CD4-positive, alpha-beta T cell (primary cell): ENCODE results near the gene TIGD4. TPM values are rescaled to one million over a fixed set of nuclear protein-coding genes. Genes with fewer than 3 reads are reported as not detected.
A peak's percentile ranks its signal among the peaks of the same experiment; 100 is the strongest.

ENCODE experiments used
- ATAC-seq: fragments of 200-7000 bp; cut with Tn5 transposase; one replicate; pipeline ENCODE4 v1.10.0; 2022; ENCODE audit warnings: mild to moderate bottlenecking; ENCODE audit not compliant: poor library complexity
- CTCF ChIA-PET: fragments of 350-600 bp; sonication (Branson Sonifier 250); formaldehyde crosslinking; loops from one replicate; lab custom pipeline; 2021; ENCODE audit warnings: antibody characterized with exemption, inconsistent platforms; lab: Charles Lee
- POLR2A ChIA-PET: fragments of 350-600 bp; sonication (Branson Sonifier 250); formaldehyde crosslinking; loops from one replicate; lab custom pipeline; 2021; ENCODE audit warnings: antibody characterized with exemption, inconsistent platforms; lab: Charles Lee
- DNase-seq, 14 experiments: peaks; one replicate each; pipeline ENCODE4 v3.0.0-alpha.2; 2013 to 2020; ENCODE audit warnings: mixed read lengths in 2 of 14
- H3K27ac ChIP-seq, 2 donors: one replicate each; pipeline versions ENCODE4 v1.5.1 to v1.7.0; 2013; ENCODE audit warnings: low read length in 2 of 2, low read depth in 1 of 2, mild to moderate bottlenecking in 1 of 2
- H3K27me3 ChIP-seq, 2 experiments: 1 replicate in 1 of 2; 2 replicates in 1 of 2; pipeline versions ENCODE4 v1.6.1 to v1.7.0; 2013; ENCODE audit warnings: low read length in 2 of 2, control low read depth in 1 of 2, mild to moderate bottlenecking in 1 of 2, moderate library complexity in 1 of 2; ENCODE audit not compliant: insufficient read depth in 2 of 2, control insufficient read depth in 1 of 2
- H3K36me3 ChIP-seq: one replicate; pipeline ENCODE4 v1.6.1; 2013; ENCODE audit warnings: low read length, control low read depth; ENCODE audit not compliant: insufficient read depth
- H3K4me1 ChIP-seq: one replicate; pipeline ENCODE4 v1.6.1; 2013; ENCODE audit warnings: low read length, control low read depth; ENCODE audit not compliant: insufficient read depth
- H3K4me3 ChIP-seq: one replicate; pipeline ENCODE4 v1.5.1; 2013; ENCODE audit warnings: mild to moderate bottlenecking, low read length, moderate library complexity
- H3K9me3 ChIP-seq, 2 experiments: 1 replicate in 1 of 2; 2 replicates in 1 of 2; pipeline versions ENCODE4 v1.6.1 to v1.7.0; 2013; ENCODE audit warnings: low read length in 2 of 2, mild to moderate bottlenecking in 2 of 2, control low read depth in 1 of 2, moderate library complexity in 1 of 2; ENCODE audit not compliant: control insufficient read depth in 1 of 2, insufficient read depth in 1 of 2
- H3K27ac Mint-ChIP-seq: one replicate; pipeline ENCODE4 v1.8.0; 2020; ENCODE audit warnings: mixed read lengths
- H3K27me3 Mint-ChIP-seq: one replicate; pipeline ENCODE4 v1.8.0; 2021; ENCODE audit warnings: mixed read lengths
- H3K36me3 Mint-ChIP-seq: one replicate; pipeline ENCODE4 v1.8.0; 2021; ENCODE audit warnings: low read depth, mixed read lengths
- H3K4me1 Mint-ChIP-seq: one replicate; pipeline ENCODE4 v1.8.0; 2021; ENCODE audit warnings: low read depth, mixed read lengths
- H3K4me3 Mint-ChIP-seq: one replicate; pipeline ENCODE4 v1.8.0; 2020; ENCODE audit warnings: mild to moderate bottlenecking, mixed read lengths
- H3K9me3 Mint-ChIP-seq: one replicate; pipeline ENCODE4 v1.8.0; 2020; ENCODE audit warnings: mixed read lengths
- intact Hi-C, 2 experiments: fragments of 100-400 bp; cut with DNase I in 1 of 2; cut with micrococcal nuclease in 1 of 2; formaldehyde crosslinking; loops; one replicate each; pipeline versions ENCODE4 v1.15.1 to v1.9.0; 2023 to 2025; cut with DNase I, micrococcal nuclease
- total RNA-seq, 174 experiments: library from RNA in 2 of 174; stranded (reverse) in 2 of 174; gene quantifications; one replicate each; pipeline ENCODE4 v1.2.3 and lab custom pipeline; 2021 to 2026
- TF ChIP-seq, protein P1 (sequence below): fragments of 200-600 bp; IDR thresholded peaks from one replicate; pipeline ENCODE4 v1.8.0; 2022; ENCODE audit warnings: antibody characterized with exemption, mild to moderate bottlenecking

TIGD4 gene
- total RNA-seq, 2 experiments from 2014 or later: 0.22 TPM; not detected in 1

- CTCF ChIA-PET: no interaction called here
- H3K4me3 ChIP-seq: no peak overlapping the region
- intact Hi-C loops: loop anchor here in 1 of 2 experiments (5.0 kb wide), 2 partner anchors 332 to 1622 kb away; no protein-coding TSS in a partner anchor
- no peak for ATAC-seq
- H3K36me3 Mint-ChIP-seq: no peaks in the 10 kb centered on the region
- POLR2A ChIA-PET: interaction anchor here (0.6 kb wide), 1 partner anchor 32 kb away, joined by 3 read pairs; no protein-coding TSS in a partner anchor
- no peak for DNase-seq
- no peaks in the 10 kb centered on the region for H3K4me1 ChIP-seq
- TF ChIP-seq, protein P1, sequence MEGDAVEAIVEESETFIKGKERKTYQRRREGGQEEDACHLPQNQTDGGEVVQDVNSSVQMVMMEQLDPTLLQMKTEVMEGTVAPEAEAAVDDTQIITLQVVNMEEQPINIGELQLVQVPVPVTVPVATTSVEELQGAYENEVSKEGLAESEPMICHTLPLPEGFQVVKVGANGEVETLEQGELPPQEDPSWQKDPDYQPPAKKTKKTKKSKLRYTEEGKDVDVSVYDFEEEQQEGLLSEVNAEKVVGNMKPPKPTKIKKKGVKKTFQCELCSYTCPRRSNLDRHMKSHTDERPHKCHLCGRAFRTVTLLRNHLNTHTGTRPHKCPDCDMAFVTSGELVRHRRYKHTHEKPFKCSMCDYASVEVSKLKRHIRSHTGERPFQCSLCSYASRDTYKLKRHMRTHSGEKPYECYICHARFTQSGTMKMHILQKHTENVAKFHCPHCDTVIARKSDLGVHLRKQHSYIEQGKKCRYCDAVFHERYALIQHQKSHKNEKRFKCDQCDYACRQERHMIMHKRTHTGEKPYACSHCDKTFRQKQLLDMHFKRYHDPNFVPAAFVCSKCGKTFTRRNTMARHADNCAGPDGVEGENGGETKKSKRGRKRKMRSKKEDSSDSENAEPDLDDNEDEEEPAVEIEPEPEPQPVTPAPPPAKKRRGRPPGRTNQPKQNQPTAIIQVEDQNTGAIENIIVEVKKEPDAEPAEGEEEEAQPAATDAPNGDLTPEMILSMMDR: no peak
- H3K9me3 Mint-ChIP-seq: no peaks in the 10 kb centered on the region
- no peak overlapping the region for H3K27ac ChIP-seq
- H3K4me1 Mint-ChIP-seq: no peaks in the 10 kb centered on the region
- peaks cover 3% of the 10 kb centered on the region for H3K27me3 Mint-ChIP-seq
- H3K9me3 ChIP-seq: no peaks in the 10 kb centered on the region
- no peaks in the 10 kb centered on the region for H3K36me3 ChIP-seq
- no peaks in the 10 kb centered on the region for H3K27me3 ChIP-seq
- H3K4me3 Mint-ChIP-seq: no peak overlapping the region
- H3K27ac Mint-ChIP-seq: no peak overlapping the region
Observed at GRCh38 chr4:152738827-152739226, 40.7 kb downstream of the TIGD4 start.

DNA sequence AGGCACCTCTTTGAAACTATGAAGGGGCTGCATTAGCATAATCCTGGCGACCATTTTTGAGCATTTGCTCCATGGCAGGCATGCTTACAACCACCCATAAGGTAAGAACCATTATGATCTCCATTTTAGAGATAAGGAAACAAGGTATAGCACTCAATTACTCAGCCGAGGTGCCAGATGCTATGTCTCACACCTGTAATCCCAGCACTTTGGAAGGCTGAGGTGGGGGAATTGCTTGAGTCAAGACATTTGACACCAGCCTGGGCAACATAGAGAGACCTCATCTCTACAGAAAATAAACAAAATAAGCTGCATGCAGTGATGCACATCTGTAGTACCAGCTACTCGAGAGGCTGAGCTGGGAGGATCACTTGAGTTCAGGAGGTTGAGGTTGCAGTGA, 43.6 kb downstream of the TIGD4 start:
- no peak overlapping the region for H3K4me3 ChIP-seq
- intact Hi-C loops: loop anchor here (1.0 to 5.0 kb wide), 4 partner anchors 235 to 1619 kb away; no protein-coding TSS in a partner anchor
- H3K36me3 Mint-ChIP-seq: no peaks in the 10 kb centered on the region
- ChIA-PET POLR2A (interaction anchor here (0.6 to 1.8 kb wide), 2 partner anchors 120 to 235 kb away, joined by 3 to 7 read pairs; no protein-coding TSS in a partner anchor), CTCF (interaction anchor here (1.2 to 1.4 kb wide), 2 partner anchors 9 to 235 kb away, joined by 3 read pairs; no protein-coding TSS in a partner anchor)
- no peaks in the 10 kb centered on the region for H3K9me3 Mint-ChIP-seq
- H3K27ac Mint-ChIP-seq: no peak overlapping the region
- DNase-seq (no peak), ATAC-seq (no peak)
- H3K27me3 Mint-ChIP-seq: peaks cover 3% of the 10 kb centered on the region
- no peaks in the 10 kb centered on the region for H3K9me3 ChIP-seq
- no peaks in the 10 kb centered on the region for H3K4me1 Mint-ChIP-seq
- no peaks in the 10 kb centered on the region for H3K4me1 ChIP-seq
- H3K27me3 ChIP-seq: no peaks in the 10 kb centered on the region
- TF ChIP-seq, protein P1: no peak
- no peak overlapping the region for H3K4me3 Mint-ChIP-seq
- H3K27ac ChIP-seq: no peak overlapping the region
- H3K36me3 ChIP-seq: no peaks in the 10 kb centered on the region

DNA sequence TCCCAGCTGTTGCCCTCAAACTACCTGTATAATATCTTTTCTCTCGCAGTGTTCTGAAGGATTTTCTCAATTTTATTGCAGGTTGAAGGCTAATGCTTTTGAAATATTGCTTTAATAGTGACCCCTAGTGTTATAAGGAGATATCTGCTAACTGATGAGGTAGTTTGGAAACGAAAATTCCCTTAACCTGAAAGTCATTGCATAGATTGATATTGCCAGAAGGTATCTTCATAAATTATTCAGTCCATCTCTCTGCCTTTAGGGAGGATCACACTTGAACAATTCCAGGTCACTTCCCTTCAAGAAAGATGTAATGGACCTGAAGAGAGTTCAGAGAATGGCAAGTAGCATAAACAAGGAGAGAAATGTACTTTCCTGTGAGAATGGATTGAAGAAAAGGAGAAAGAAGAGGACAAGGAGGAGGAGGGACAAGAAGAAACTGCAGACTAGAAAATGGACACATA, 44.1 kb downstream of the TIGD4 start:
- DNase-seq: peak in 3 of 14 experiments; percentile 41 to 45 (median 44)
- no peaks in the 10 kb centered on the region for H3K9me3 Mint-ChIP-seq
- H3K9me3 ChIP-seq: no peaks in the 10 kb centered on the region
- intact Hi-C loops: loop anchor here (1.0 to 5.0 kb wide), 4 partner anchors 234 to 1618 kb away; no protein-coding TSS in a partner anchor
- ChIA-PET POLR2A (interaction anchor here (1.8 kb wide), 1 partner anchor 234 kb away, joined by 7 read pairs; no protein-coding TSS in a partner anchor), CTCF (interaction anchor here (0.8 to 1.2 kb wide), 3 partner anchors 234 to 327 kb away, joined by 3 read pairs; no protein-coding TSS in a partner anchor)
- no peaks in the 10 kb centered on the region for H3K36me3 Mint-ChIP-seq
- TF ChIP-seq, protein P1: peak; percentile 74
- peaks cover 3% of the 10 kb centered on the region for H3K27me3 Mint-ChIP-seq
- H3K27me3 ChIP-seq: no peaks in the 10 kb centered on the region
- H3K27ac Mint-ChIP-seq: no peak overlapping the region
- no peaks in the 10 kb centered on the region for H3K36me3 ChIP-seq
- ATAC-seq: no peak
- no peak overlapping the region for H3K4me3 ChIP-seq
- no peak overlapping the region for H3K27ac ChIP-seq
- H3K4me1 Mint-ChIP-seq: no peaks in the 10 kb centered on the region
- no peak overlapping the region for H3K4me3 Mint-ChIP-seq
- no peaks in the 10 kb centered on the region for H3K4me1 ChIP-seq
